ENCODE data around the gene ACTR1A. TPM values are rescaled to one million over a fixed set of nuclear protein-coding genes. Genes with fewer than 3 reads are reported as not detected.
"Not testable (repeated sequence)": the region's sequence is repeated elsewhere in the genome, so short reads cannot be mapped to it uniquely, and the experiment has no call there.

ACTR1A gene
- total RNA-seq, 2 experiments from 2014 or later = 51.1 to 53.3 TPM

DNA sequence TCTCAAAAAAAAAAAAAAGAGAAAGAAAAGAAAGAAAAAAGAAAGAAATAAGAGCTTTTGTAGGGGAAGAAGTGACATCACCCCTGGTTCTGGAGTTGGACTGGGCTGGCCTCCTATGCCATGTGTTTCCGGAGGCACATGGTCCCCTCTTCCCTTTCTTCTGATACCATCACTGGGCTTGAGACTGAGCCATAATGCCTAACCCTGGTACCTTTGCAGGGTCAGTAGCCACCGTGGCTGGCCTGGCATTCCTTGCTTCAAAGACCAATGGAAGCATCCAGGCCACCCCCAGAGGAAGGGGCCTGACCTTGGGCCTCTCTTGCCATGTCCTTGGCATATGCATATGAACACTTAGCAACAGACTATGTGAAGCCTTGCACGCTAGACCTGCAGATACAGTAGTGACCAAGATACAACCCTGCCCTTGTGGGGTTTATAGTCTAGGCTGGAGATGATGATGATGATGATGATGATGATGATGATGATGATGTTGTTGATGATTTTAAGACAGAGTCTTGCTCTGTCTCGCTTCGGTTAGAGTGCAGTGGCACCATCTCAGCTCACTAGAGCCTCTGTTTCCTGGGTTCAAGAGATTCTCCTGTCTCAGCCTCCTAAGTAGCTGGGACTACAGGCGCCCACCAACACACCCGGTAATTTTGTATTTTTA lies 33.1 kb upstream of the ACTR1A start:
- ChIA-PET POLR2A (no interaction called here), CTCF (no interaction called here)
- intact Hi-C loops (cut with DNase I, micrococcal nuclease) = no loop called here
- Mint-ChIP-seq H3K27ac (no peak overlapping the region), H3K4me1 (peaks cover 5% of the 10 kb centered on the region), H3K4me3 (no peak overlapping the region), H3K36me3 (ENCODE audit: low read depth) (no peaks in the 10 kb centered on the region), H3K9me3 (ENCODE audit: low read depth) (no peaks in the 10 kb centered on the region), H3K27me3 (no peaks in the 10 kb centered on the region)
- ATAC-seq (no peak), DNase-seq (no peak)

DNA sequence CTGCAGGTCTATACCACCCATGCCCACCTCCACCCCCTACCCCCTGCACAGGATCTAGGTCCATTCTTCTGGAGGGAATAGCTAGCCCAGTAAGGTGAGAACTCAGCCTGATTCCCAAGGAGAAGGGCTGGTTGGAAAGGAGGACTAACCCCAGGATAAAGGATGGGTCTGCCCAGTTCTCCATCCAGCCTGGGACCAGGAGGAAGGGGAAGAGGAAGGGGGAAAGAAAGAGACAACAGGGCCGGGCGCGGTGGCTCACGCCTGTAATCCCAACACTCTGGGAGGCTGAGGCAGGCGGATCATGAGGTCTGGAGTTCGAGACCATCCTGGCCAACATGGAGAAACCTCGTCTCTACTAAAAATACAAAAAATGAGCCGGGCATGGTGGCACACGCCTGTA lies 32.5 kb upstream of the ACTR1A start:
- H3K9me3 Mint-ChIP-seq (ENCODE audit: low read depth); H3K27me3 Mint-ChIP-seq; H3K4me1 Mint-ChIP-seq; H3K36me3 Mint-ChIP-seq (ENCODE audit: low read depth); intact Hi-C loops (cut with DNase I, micrococcal nuclease); H3K4me3 Mint-ChIP-seq; DNase-seq; ATAC-seq; H3K27ac Mint-ChIP-seq; POLR2A ChIA-PET: not testable (repeated sequence)
- CTCF ChIA-PET = interaction anchor here (0.6 to 0.7 kb wide), 2 partner anchors 49 to 55 kb away, joined by 3 read pairs; no protein-coding TSS in a partner anchor

DNA sequence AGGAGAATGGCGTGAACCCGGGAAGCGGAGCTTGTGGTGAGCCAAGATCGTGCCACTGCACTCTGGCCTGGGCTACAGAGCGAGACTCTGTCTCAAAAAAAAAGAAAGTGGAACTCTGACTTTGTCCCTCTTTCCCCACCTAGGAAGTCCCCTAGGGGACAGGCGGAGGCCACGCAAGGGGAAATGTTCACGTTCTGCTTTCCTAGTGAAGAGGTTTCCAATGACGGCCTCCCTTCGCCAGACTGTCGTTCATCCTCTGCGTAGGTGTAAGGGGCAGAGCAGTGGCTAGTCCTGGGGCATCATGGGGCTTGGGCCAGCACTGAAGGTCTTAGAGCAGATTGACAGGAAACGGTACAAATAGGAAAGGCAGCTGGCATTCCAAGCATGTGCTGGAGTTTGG lies 31.8 kb upstream of the ACTR1A start:
- Mint-ChIP-seq H3K36me3 (ENCODE audit: low read depth) (no peaks in the 10 kb centered on the region), H3K27ac (no peak overlapping the region), H3K27me3 (no peaks in the 10 kb centered on the region), H3K4me3 (no peak overlapping the region), H3K4me1 (no peaks in the 10 kb centered on the region), H3K9me3 (ENCODE audit: low read depth) (no peaks in the 10 kb centered on the region)
- POLR2A ChIA-PET = no interaction called here
- no peak for ATAC-seq
- DNase-seq = no peak
- CTCF ChIA-PET = interaction anchor here (0.7 to 1.2 kb wide), 2 partner anchors 13 to 50 kb away, joined by 3 read pairs; no protein-coding TSS in a partner anchor
- intact Hi-C loops (cut with DNase I, micrococcal nuclease) = no loop called here

DNA sequence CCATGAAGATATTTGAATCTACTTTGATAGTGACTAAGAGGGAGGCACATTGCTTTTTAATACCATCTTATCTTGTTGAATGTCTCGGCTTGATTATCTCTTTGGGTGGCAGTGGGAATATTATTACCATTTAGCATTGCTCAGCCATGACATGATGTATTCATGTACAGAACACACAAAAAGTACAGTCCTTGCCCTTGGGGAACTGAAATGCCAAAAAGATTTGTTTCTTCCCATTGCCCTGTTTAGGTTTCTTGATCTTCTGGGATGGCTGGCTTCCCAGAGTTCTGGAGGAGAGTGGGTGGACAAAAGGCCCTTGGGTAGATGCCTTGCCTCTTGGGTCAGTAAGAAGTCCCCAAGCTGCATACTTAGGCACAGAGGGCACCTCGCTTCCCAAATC lies 25.0 kb upstream of the ACTR1A start:
- Mint-ChIP-seq H3K4me1 (peaks cover 8% of the 10 kb centered on the region), H3K27ac (no peak overlapping the region), H3K9me3 (ENCODE audit: low read depth) (no peaks in the 10 kb centered on the region), H3K36me3 (ENCODE audit: low read depth) (peaks cover 7% of the 10 kb centered on the region), H3K27me3 (no peaks in the 10 kb centered on the region), H3K4me3 (no peak overlapping the region)
- POLR2A ChIA-PET = no interaction called here
- intact Hi-C loops (cut with DNase I, micrococcal nuclease) = no loop called here
- DNase-seq = no peak
- CTCF ChIA-PET = interaction anchor here (1.1 kb wide), 1 partner anchor 12 kb away, joined by 3 read pairs; no protein-coding TSS in a partner anchor
- no peak for ATAC-seq

DNA sequence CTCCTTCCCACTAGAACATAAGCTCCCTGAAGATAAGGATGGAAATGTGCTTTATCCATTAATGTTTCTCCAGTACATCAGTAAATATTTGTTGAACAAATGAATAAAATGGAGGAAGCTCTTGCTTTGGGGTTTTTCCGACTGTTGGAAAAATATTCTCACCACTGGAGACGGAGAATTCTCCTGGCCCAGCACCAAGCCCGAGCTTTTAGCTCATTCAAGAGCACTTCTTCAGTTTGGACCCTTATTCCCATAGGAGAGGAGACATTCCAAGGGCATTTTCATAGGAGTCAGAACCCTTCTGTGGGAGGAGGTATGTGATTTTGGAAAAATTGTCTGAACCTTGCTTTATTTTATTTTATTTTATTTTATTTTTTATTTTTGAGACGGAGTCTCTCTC lies 22.2 kb upstream of the ACTR1A start:
- POLR2A ChIA-PET = no interaction called here
- Mint-ChIP-seq H3K4me1 (peaks cover 8% of the 10 kb centered on the region), H3K27me3 (no peaks in the 10 kb centered on the region)

DNA sequence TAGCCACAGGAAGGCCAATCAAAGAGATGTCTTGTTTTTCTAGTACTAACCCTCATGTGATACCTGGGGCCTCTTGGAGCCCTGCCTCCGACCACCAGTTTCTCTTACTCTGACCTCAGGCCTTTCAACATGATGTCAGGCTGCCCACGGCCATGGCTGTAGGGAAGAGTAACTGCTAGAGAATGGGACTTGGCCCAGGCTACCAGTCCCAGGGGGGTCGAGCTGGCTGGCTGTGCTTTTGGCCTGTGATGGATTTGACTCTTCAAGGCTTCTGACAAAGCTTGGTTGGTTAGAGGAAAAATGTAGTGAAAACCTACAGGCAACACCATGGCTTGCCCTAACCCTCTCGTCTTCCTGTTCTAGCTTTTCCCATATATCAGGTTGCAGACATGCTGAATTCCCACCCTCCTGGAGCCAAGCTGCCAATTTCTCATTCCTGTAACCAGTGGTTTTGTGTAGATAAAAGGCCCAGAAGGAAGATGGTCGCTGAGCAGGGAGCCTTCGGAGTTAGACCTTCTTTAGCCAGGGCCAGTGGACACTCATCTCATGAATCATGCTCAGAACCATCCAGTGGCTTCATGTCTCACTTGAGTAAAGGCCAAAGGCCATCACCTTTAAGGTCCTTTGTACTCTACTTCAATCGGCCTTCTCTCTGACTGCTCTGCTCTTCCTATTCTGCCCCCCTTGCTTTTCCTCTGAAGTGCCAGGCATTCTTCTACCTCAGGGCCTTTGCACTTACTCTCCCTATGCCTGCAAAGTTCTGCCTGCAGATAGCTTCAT lies 20.9 kb upstream of the ACTR1A start:
- no peaks in the 10 kb centered on the region for H3K9me3 Mint-ChIP-seq (ENCODE audit: low read depth)
- ATAC-seq = peak; percentile 47

More for the DNA sequence above, 22.2 kb upstream of the ACTR1A start:
- Mint-ChIP-seq H3K9me3 (ENCODE audit: low read depth) (no peaks in the 10 kb centered on the region), H3K27ac (no peak overlapping the region), H3K36me3 (ENCODE audit: low read depth) (peaks cover 9% of the 10 kb centered on the region), H3K4me3 (no peak overlapping the region)
- no peak for DNase-seq
- no peak for ATAC-seq
- intact Hi-C loops (cut with DNase I, micrococcal nuclease) = no loop called here
- CTCF ChIA-PET = interaction anchor here (1.2 kb wide), 1 partner anchor 21 kb away, joined by 4 read pairs; the partner anchor contains the start of gene SUFU

DNA sequence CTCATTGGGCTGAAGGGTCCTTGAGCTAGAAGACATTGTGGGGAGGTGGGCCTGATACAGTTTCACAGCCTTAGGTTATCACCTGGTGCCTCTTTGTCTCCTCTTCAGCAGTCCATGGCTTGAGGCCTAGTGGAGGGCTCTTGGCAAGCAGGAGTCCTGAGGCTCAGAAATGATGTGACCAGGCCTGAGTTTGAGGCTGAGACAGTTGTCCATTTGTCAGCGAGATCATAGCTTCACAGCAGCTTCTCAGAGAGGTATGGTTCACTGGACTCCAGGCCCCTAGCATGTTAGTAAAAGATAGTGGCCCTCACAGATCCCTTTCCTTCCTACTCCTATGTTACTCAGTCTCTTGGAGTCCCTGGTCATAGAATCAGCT lies 20.4 kb upstream of the ACTR1A start:
- H3K9me3 Mint-ChIP-seq (ENCODE audit: low read depth) = no peaks in the 10 kb centered on the region

More for the DNA sequence above, 20.9 kb upstream of the ACTR1A start:
- intact Hi-C loops (cut with DNase I, micrococcal nuclease) = no loop called here
- H3K27ac Mint-ChIP-seq = no peak overlapping the region
- H3K4me3 Mint-ChIP-seq = no peak overlapping the region
- H3K4me1 Mint-ChIP-seq = peaks cover 6% of the 10 kb centered on the region
- POLR2A ChIA-PET = no interaction called here
- H3K27me3 Mint-ChIP-seq = no peaks in the 10 kb centered on the region
- DNase-seq = peak; percentile 22
- peaks cover 6% of the 10 kb centered on the region for H3K36me3 Mint-ChIP-seq (ENCODE audit: low read depth)
- CTCF ChIA-PET = interaction anchor here (0.7 to 1.2 kb wide), 2 partner anchors 20 to 39 kb away, joined by 3 to 4 read pairs; partner anchors contain the start of gene SUFU

DNA sequence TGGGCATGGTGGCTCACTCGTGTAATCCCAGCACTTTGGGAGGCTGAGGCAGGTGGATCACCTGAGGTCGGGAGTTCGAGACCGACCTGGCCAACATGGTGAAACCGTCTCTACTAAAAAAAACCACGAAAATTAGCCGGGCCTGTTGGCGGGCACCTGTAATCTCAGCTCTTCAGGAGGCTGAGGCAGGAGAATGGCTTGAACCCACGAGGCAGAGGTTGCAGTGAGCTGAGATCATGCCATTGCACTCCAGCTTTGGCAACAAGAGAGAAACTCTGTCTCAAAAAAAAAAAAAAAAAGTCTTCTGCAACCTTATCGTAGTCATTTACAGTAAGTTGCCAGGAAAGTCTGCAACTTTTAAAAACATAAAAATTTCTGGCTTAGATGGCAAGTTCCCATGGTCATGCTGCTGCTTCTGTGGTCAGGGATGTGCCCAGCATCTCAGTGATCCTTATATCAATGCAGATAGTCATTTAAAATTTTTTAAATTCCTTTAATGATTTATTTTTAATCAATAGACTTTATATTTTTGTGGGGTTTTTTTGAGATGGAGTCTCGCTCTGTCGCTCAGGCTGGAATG lies 16.8 kb upstream of the ACTR1A start:
- Mint-ChIP-seq H3K9me3 (ENCODE audit: low read depth) (no peaks in the 10 kb centered on the region), H3K27me3 (no peaks in the 10 kb centered on the region), H3K36me3 (ENCODE audit: low read depth) (peaks cover 5% of the 10 kb centered on the region), H3K27ac (no peak overlapping the region), H3K4me1 (peaks cover 6% of the 10 kb centered on the region), H3K4me3 (no peak overlapping the region)
- ChIA-PET CTCF (interaction anchor here (1.5 to 1.6 kb wide), 2 partner anchors 13 to 64 kb away, joined by 4 to 7 read pairs; no protein-coding TSS in a partner anchor), POLR2A (no interaction called here)
- intact Hi-C loops (cut with DNase I, micrococcal nuclease) = no loop called here
- ATAC-seq (no peak), DNase-seq (no peak)

More for the DNA sequence above, 20.4 kb upstream of the ACTR1A start:
- H3K4me1 Mint-ChIP-seq = peaks cover 6% of the 10 kb centered on the region
- intact Hi-C loops (cut with DNase I, micrococcal nuclease) = no loop called here
- ChIA-PET POLR2A (no interaction called here), CTCF (interaction anchor here (0.7 kb wide), 1 partner anchor 40 kb away, joined by 3 read pairs; no protein-coding TSS in a partner anchor)
- peaks cover 6% of the 10 kb centered on the region for H3K36me3 Mint-ChIP-seq (ENCODE audit: low read depth)
- no peak overlapping the region for H3K4me3 Mint-ChIP-seq
- DNase-seq (no peak), ATAC-seq (no peak)
- H3K27me3 Mint-ChIP-seq = no peaks in the 10 kb centered on the region
- no peak overlapping the region for H3K27ac Mint-ChIP-seq

DNA sequence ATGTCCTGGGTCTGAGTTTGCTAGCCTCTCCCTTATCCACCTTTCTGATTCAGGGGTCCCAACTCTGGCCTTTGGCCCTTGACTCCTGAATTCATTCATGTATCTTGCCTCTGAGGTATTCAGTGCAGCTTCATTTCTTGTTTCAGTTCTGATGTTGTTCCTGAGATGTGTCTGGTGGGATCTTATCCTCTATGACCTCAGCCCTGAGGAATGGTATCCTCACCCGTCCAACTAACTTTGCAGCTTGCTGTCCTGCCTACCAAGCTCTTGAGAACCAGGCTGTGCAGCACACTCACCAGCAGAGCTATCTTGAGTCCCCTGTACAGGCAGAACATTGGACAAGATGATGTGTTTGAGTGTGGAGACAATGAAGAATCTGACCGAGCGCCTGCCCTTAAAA lies 15.0 kb upstream of the ACTR1A start:
- Mint-ChIP-seq H3K9me3 (ENCODE audit: low read depth) (no peaks in the 10 kb centered on the region), H3K27me3 (no peaks in the 10 kb centered on the region), H3K36me3 (ENCODE audit: low read depth) (peaks cover 7% of the 10 kb centered on the region), H3K4me1 (no peaks in the 10 kb centered on the region), H3K4me3 (no peak overlapping the region), H3K27ac (no peak overlapping the region)
- ChIA-PET CTCF (interaction anchor here (0.6 to 1.0 kb wide), 2 partner anchors 35 to 1201 kb away, joined by 3 read pairs; no protein-coding TSS in a partner anchor), POLR2A (interaction anchor here (0.6 kb wide), 1 partner anchor 85 kb away, joined by 4 read pairs; no protein-coding TSS in a partner anchor)
- ATAC-seq (no peak), DNase-seq (no peak)
- intact Hi-C loops (cut with DNase I, micrococcal nuclease) = no loop called here

DNA sequence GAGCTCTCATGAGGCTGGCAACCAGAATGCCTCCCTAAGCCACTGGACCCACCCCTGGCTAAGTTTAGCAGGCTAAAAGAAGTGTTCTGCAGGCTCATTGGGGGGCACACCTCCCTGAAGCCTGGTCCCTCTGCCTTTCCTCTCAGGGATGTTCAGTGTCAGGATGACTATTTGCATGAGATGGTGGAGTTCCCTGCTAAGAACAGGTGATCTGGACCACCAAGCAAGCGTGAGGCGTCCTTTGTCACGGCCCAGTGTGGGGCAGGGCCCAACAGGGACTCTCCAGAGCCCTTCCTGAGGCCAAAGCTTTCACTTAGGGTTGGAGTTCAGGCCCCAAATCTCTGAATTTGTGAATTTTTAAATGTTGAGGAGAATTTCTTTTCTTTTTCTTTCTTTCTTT lies 13.2 kb upstream of the ACTR1A start:
- H3K27ac Mint-ChIP-seq = no peak overlapping the region
- no peak for DNase-seq
- H3K9me3 Mint-ChIP-seq (ENCODE audit: low read depth) = no peaks in the 10 kb centered on the region
- intact Hi-C loops (cut with DNase I, micrococcal nuclease) = no loop called here
- no peak overlapping the region for H3K4me3 Mint-ChIP-seq
- H3K4me1 Mint-ChIP-seq = peaks cover 11% of the 10 kb centered on the region
- H3K27me3 Mint-ChIP-seq = no peaks in the 10 kb centered on the region
- H3K36me3 Mint-ChIP-seq (ENCODE audit: low read depth) = peaks cover 12% of the 10 kb centered on the region
- CTCF ChIA-PET = interaction anchor here (0.8 to 1.4 kb wide), 2 partner anchors 16 to 84 kb away, joined by 3 read pairs; no protein-coding TSS in a partner anchor
- no peak for ATAC-seq
- POLR2A ChIA-PET = no interaction called here

DNA sequence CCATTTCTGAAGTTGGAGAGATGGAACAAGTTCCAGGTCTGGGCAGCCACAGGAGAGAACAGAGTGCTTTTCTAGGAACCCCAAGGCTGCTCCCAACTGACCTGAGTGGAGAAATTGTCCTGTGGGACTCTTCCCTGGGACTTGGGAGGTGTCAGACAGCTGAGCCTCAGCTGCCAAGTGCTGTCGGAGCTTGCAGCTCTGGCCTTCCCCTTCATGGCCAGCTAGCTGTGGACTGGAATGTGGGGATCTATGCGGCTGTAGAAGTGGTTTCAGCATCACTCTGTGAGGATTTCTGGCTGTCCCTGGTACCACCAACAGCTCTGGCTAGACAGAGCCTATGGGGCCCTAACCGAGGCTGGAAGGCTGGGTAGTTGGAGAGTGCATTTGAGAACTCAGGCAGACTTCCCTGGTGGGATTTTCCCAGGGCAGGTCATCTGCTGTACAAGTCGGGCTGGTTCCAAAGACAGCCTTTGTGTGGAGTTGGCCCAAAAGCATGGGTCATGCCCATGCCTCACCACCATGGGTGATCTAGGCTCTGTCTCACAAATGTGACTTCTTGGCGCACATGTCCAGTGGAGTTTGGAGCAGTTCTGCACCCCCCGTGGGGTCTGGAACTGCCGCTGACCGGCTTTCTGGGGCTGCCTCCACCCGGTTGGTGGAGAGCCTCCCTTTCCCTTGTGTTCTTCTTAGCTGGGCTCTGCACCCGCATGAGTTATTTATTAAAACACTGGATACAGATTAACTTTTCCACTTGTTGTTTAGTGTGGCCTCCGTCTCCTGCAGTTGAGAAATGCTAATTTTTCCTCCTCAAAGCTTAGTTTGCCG lies 12.2 kb upstream of the ACTR1A start:
- ATAC-seq (no peak), DNase-seq (no peak)
- intact Hi-C loops (cut with DNase I, micrococcal nuclease) = no loop called here
- H3K4me1 Mint-ChIP-seq = peaks cover 11% of the 10 kb centered on the region
- H3K27me3 Mint-ChIP-seq = no peaks in the 10 kb centered on the region
- no peaks in the 10 kb centered on the region for H3K9me3 Mint-ChIP-seq (ENCODE audit: low read depth)
- H3K27ac Mint-ChIP-seq = no peak overlapping the region
- no peak overlapping the region for H3K4me3 Mint-ChIP-seq
- ChIA-PET CTCF (interaction anchor here (1.6 kb wide), 1 partner anchor 36 kb away, joined by 3 read pairs; no protein-coding TSS in a partner anchor), POLR2A (interaction anchor here (0.7 kb wide), 1 partner anchor 261 kb away, joined by 10 read pairs; no protein-coding TSS in a partner anchor)
- peaks cover 13% of the 10 kb centered on the region for H3K36me3 Mint-ChIP-seq (ENCODE audit: low read depth)
